Ovary (tissue), 9 donors: Measurements from ENCODE around the gene UBAP1L. TPM values are rescaled to one million over a fixed set of nuclear protein-coding genes. Genes with fewer than 3 reads are reported as not detected.
A peak's percentile ranks its signal among the peaks of the same experiment; 100 is the strongest.
"Not testable (repeated sequence)": the region's sequence is repeated elsewhere in the genome, so short reads cannot be mapped to it uniquely, and the experiment has no call there.

Experiments
- DNase-seq, 5 donors: peaks; one replicate each; pipeline ENCODE4 v3.0.0-alpha.2; 2019 to 2020
- H3K27ac ChIP-seq, 2 donors: fragments of 200-600 bp; one replicate each; pipeline versions ENCODE4 v1.5.1 to v1.8.0; 2019 to 2022
- H3K27me3 ChIP-seq: fragments of 200-600 bp; one replicate; pipeline ENCODE4 v1.8.0; 2022
- H3K36me3 ChIP-seq: fragments of 200-600 bp; sonication (generic); one replicate; pipeline ENCODE4 v1.5.1; 2019
- H3K4me1 ChIP-seq: one replicate; pipeline ENCODE4 v1.8.1; 2013; ENCODE audit warnings: mild to moderate bottlenecking, moderate library complexity; ENCODE audit not compliant: insufficient read depth
- H3K4me3 ChIP-seq: fragments of 200-600 bp; sonication (generic); one replicate; pipeline ENCODE4 v1.5.1; 2017
- H3K9me3 ChIP-seq, 2 donors: fragments of 200-600 bp in 1 of 2; sonication (generic) in 1 of 2; one replicate each; pipeline versions ENCODE4 v1.5.1 to v1.8.1; 2013 to 2019; ENCODE audit warnings: mild to moderate bottlenecking in 1 of 2, moderate library complexity in 1 of 2
- CTCF ChIP-seq, 3 donors: fragments of 450-650 bp in 2 of 3; fragments of 200-600 bp in 1 of 3; IDR thresholded peaks; one replicate each; pipeline versions ENCODE4 v1.5.1 to v1.8.0; 2016 to 2022; ENCODE audit warnings: antibody characterized with exemption in 3 of 3, mild to moderate bottlenecking in 1 of 3
- EP300 ChIP-seq: sonication (generic); formaldehyde crosslinking; IDR thresholded peaks from one replicate; pipeline ENCODE4 v1.6.1; 2017; ENCODE audit warnings: antibody characterized with exemption
- POLR2A ChIP-seq: fragments of 450-650 bp; IDR thresholded peaks from one replicate; pipeline ENCODE4 v1.6.1; 2017; ENCODE audit warnings: antibody characterized with exemption, mild to moderate bottlenecking, moderate library complexity
- WGBS, 3 donors: extraction: QIAGEN DNeasy Blood & Tissue Kit in 1 of 3; methylation state at CpG; one replicate each; pipeline versions ENCODE4 v1.1.5 to v1.1.7; 2013 to 2017; 5-methylcytosine and 5-hydroxymethylcytosine counted together
- intact Hi-C, 4 donors: fragments of 100-400 bp; cut with DNase I; formaldehyde crosslinking; loops; one replicate each; pipeline versions ENCODE4 v1.11.0 to v1.15.1; 2022 to 2023
- polyA plus RNA-seq, 2 donors: library from polyadenylated mRNA; stranded (reverse); fragments of 200-250 nt in 1 of 2; fragments of 350-450 nt in 1 of 2; fragmentation: Illumina TruSeq in 1 of 2; extraction: RNeasy Lipid Tissue Mini Kit (QIAGEN cat#74804) in 1 of 2; gene quantifications; one replicate each; pipeline ENCODE4 v1.2.3, GENCODE V29; 2013 to 2014
- total RNA-seq, 7 donors: library from RNA; depleted of rRNA in 2 of 7; stranded (reverse); fragments of >200 nt in 2 of 7; fragmentation: NEBNext Ultra II Directional in 3 of 7; extraction: Animal tissue kit (Norgen Biotek cat#: 25700) in 3 of 7; gene quantifications; one replicate each; pipeline versions ENCODE4 v1.1.0 to v1.2.4, GENCODE V29; 2016 to 2023
- donor health status: DM: no; HTN: no; CAD: no; lungs with moderate emphysema.
- donor health status: DM: no; HTN: no; CAD: no.
- donor health status: Bipolar disorder and iron deficiency.
- donor health status: DM: yes; HTN: yes; CAD: no.
- donor health status: DM: no; HTN: no; CAD: no.
- donor health status: DM: yes; HTN: yes; CAD: no.

Gene UBAP1L
- total and polyA plus RNA-seq, 9 donors = 2.5 to 9.9 (median 6.5) TPM

- H3K27ac ChIP-seq = no peak overlapping the region
- H3K4me1 ChIP-seq = peaks cover 4% of the 10 kb centered on the region
- no peaks in the 10 kb centered on the region for H3K36me3 ChIP-seq
- intact Hi-C loops = no loop called here
- no peak for DNase-seq
- 86 to 90% (median 88%) methylated on average over 14 of the region's 14 CpGs for WGBS, 3 donors
- H3K9me3 ChIP-seq = no peaks in the 10 kb centered on the region
- H3K27me3 ChIP-seq = no peaks in the 10 kb centered on the region
- no peak for TF ChIP-seq CTCF (IDR thresholded peaks at IDR 0.05)
- no peak for TF ChIP-seq POLR2A
- TF ChIP-seq EP300 = no peak
- no peak overlapping the region for H3K4me3 ChIP-seq
Observed at GRCh38 chr15:65094294-65094995, 20.6 kb downstream of the UBAP1L start.

GRCh38 chr15:65093793-65094170 lies 21.2 kb downstream of the UBAP1L start:
- H3K4me3 ChIP-seq, H3K27ac ChIP-seq, H3K36me3 ChIP-seq, H3K9me3 ChIP-seq, H3K27me3 ChIP-seq, DNase-seq, intact Hi-C loops: not testable (repeated sequence)
- 95 to 96% (median 95%) methylated on average over 13 of the region's 13 CpGs for WGBS, 3 donors
- H3K4me1 ChIP-seq = peaks cover 10% of the 10 kb centered on the region

GRCh38 chr15:65092911-65093792 lies 21.8 kb downstream of the UBAP1L start:
- TF ChIP-seq POLR2A (no peak), EP300 (no peak), CTCF (IDR thresholded peaks at IDR 0.05) (no peak)
- intact Hi-C loops = no loop called here
- Histone ChIP-seq H3K27me3 (no peaks in the 10 kb centered on the region), H3K36me3 (no peaks in the 10 kb centered on the region), H3K4me1 (peaks cover 10% of the 10 kb centered on the region), H3K4me3 (no peak overlapping the region), H3K27ac (no peak overlapping the region), H3K9me3 (no peaks in the 10 kb centered on the region)
- 90 to 95% (median 91%) methylated on average over 17 of the region's 17 CpGs for WGBS, 3 donors
- peak in 1 of 5 donors; percentile 19 for DNase-seq

GRCh38 chr15:65091946-65092770 lies 22.8 kb downstream of the UBAP1L start:
- intact Hi-C loops = no loop called here
- WGBS, 3 donors = 68 to 77% (median 75%) methylated on average over 12 of the region's 12 CpGs
- no peaks in the 10 kb centered on the region for H3K36me3 ChIP-seq
- DNase-seq = peak in 1 of 5 donors; percentile 10
- no peaks in the 10 kb centered on the region for H3K27me3 ChIP-seq
- no peaks in the 10 kb centered on the region for H3K9me3 ChIP-seq
- no peak overlapping the region for H3K27ac ChIP-seq
- no peak overlapping the region for H3K4me3 ChIP-seq
- TF ChIP-seq EP300 = no peak
- TF ChIP-seq CTCF (IDR thresholded peaks at IDR 0.05) = no peak
- no peak for TF ChIP-seq POLR2A
- H3K4me1 ChIP-seq = peaks cover 10% of the 10 kb centered on the region
